Measurements from ENCODE around the gene HP. TPM values are rescaled to one million over a fixed set of nuclear protein-coding genes. Genes with fewer than 3 reads are reported as not detected.

Gene HP
- total and polyA plus RNA-seq, 2 of the 13 experiments (the other 11 are each of a cell fraction or from before 2014, with no cell fraction given) = 387 to 524 TPM

DNA sequence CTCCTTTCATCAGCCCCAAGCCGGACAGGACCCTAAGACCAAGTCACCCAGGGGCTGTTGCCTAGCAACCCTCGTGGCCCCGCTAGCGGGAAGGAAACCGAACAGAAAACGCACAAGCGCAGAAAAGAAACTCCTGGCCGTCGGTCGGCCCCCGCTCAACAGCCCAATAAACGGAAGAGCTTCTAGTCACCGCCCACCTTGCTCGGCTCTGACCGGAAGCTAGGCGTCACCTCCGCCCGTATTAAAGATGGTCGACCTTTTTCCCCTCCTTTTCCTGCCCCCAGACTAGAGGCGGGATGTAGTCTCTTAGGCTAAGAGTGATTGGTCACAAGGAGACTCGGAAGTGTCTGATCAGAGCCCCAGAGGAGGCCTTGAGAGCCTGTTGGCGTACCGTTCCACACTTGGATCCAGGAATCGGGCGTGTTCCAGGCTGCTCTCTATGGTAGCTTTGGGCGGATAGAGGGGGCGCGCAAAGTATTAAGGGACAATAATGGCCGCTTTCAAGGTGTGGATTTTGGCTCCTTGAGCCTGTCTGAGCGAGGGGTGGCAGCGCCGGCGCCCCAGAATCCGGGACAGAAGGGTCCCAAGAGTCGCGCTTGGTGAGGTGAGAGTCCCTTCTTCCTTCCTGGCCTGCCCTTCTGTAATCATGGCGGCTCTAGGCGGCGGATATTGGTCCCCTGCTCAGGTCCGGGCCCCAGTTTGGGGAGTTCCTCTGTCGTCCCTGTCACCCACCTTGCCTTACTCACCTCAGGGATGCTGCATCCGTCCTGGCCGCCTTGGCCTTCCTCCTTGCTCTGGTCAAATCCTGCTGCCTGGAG, 39.4 kb downstream of the HP start, which contains the start of the genes DHX38 and TXNL4B (continued):
- no peak for TF ChIP-seq ZNF569 (CRISPR knock-in tag; IDR thresholded peaks at IDR 0.05; ENCODE audit: borderline replicate concordance)
- TF ChIP-seq ZNF766 (CRISPR knock-in tag; IDR thresholded peaks at IDR 0.05; ENCODE audit: borderline replicate concordance) = 0 out of 2 replicates have a peak, but pooled peaks have one; percentile 11
- peak; percentile 70 for TF ChIP-seq HNRNPLL (IDR thresholded peaks at IDR 0.05; ENCODE audit: low read depth, low read length, poor library complexity, severe bottlenecking)
- TF ChIP-seq KMT2B (CRISPR knock-in tag; IDR thresholded peaks at IDR 0.05) = peak; percentile 93
- TF ChIP-seq, protein P1, sequence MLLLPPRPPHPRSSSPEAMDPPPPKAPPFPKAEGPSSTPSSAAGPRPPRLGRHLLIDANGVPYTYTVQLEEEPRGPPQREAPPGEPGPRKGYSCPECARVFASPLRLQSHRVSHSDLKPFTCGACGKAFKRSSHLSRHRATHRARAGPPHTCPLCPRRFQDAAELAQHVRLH (CRISPR knock-in tag; IDR thresholded peaks at IDR 0.05; ENCODE audit: borderline replicate concordance, low read depth) = peak; percentile 52
- TF ChIP-seq ZNF382 (CRISPR knock-in tag; IDR thresholded peaks at IDR 0.05; ENCODE audit: borderline replicate concordance) = no peak
- peak; percentile 87 for TF ChIP-seq KDM5A (IDR thresholded peaks at IDR 0.05; ENCODE audit: borderline replicate concordance, low read length)
- peak; percentile 64; the same call in 1 of the 2 replicates for TF ChIP-seq MED1 (CRISPR knock-in tag; IDR thresholded peaks at IDR 0.05)
- peak; percentile 95 for TF ChIP-seq SPEN (CRISPR knock-in tag; IDR thresholded peaks at IDR 0.05; ENCODE audit: low read depth)
- TF ChIP-seq CBX2 (IDR thresholded peaks at IDR 0.05; ENCODE audit: low read depth, low read length) = no peak
- no peak for TF ChIP-seq CBX2 (CRISPR knock-in tag; IDR thresholded peaks at IDR 0.05; ENCODE audit: low read depth)
- peak; percentile 81; the same call in 1 of the 2 replicates for TF ChIP-seq ZNF558 (CRISPR knock-in tag; IDR thresholded peaks at IDR 0.05; ENCODE audit: borderline replicate concordance)
- TF ChIP-seq, protein P2, sequence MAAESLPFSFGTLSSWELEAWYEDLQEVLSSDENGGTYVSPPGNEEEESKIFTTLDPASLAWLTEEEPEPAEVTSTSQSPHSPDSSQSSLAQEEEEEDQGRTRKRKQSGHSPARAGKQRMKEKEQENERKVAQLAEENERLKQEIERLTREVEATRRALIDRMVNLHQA (CRISPR knock-in tag; IDR thresholded peaks at IDR 0.05) = no peak
- no peak for TF ChIP-seq CENPT (CRISPR knock-in tag; IDR thresholded peaks at IDR 0.05; ENCODE audit: low read depth)
- no peak for TF ChIP-seq PLRG1 (conservative IDR thresholded peaks at IDR 0.05)
- TF ChIP-seq, protein P3, sequence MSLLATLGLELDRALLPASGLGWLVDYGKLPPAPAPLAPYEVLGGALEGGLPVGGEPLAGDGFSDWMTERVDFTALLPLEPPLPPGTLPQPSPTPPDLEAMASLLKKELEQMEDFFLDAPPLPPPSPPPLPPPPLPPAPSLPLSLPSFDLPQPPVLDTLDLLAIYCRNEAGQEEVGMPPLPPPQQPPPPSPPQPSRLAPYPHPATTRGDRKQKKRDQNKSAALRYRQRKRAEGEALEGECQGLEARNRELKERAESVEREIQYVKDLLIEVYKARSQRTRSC (CRISPR knock-in tag; IDR thresholded peaks at IDR 0.05; ENCODE audit: low read depth) = no peak
- no peak for TF ChIP-seq NR1H2 (CRISPR knock-in tag; IDR thresholded peaks at IDR 0.05; ENCODE audit: borderline replicate concordance, low read depth)
- TF ChIP-seq TOE1 (CRISPR knock-in tag; IDR thresholded peaks at IDR 0.05) = peak; percentile 63; the same call in 1 of the 2 replicates
- peak; percentile 74; the same call in 1 of the 2 replicates for TF ChIP-seq ZNF331 (CRISPR knock-in tag; IDR thresholded peaks at IDR 0.05)
- TF ChIP-seq, protein P4, sequence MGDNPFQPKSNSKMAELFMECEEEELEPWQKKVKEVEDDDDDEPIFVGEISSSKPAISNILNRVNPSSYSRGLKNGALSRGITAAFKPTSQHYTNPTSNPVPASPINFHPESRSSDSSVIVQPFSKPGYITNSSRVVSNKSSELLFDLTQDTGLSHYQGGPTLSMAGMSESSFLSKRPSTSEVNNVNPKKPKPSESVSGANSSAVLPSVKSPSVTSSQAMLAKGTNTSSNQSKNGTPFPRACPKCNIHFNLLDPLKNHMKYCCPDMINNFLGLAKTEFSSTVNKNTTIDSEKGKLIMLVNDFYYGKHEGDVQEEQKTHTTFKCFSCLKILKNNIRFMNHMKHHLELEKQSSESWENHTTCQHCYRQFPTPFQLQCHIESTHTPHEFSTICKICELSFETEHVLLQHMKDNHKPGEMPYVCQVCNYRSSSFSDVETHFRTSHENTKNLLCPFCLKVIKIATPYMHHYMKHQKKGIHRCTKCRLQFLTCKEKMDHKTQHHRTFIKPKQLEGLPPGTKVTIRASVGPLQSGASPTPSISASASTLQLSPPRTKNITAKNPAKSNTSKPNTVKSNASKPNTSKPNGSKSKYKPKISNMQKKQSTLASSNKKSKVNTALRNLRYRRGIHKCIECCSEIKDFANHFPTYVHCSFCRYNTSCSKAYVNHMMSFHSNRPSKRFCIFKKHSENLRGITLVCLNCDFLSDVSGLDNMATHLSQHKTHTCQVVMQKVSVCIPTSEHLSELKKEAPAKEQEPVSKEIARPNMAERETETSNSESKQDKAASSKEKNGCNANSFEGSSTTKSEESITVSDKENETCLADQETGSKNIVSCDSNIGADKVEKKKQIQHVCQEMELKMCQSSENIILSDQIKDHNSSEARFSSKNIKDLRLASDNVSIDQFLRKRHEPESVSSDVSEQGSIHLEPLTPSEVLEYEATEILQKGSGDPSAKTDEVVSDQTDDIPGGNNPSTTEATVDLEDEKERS (CRISPR knock-in tag; IDR thresholded peaks at IDR 0.05) = 0 out of 2 replicates have a peak, but pooled peaks have one; percentile 47
- TF ChIP-seq, protein P5, sequence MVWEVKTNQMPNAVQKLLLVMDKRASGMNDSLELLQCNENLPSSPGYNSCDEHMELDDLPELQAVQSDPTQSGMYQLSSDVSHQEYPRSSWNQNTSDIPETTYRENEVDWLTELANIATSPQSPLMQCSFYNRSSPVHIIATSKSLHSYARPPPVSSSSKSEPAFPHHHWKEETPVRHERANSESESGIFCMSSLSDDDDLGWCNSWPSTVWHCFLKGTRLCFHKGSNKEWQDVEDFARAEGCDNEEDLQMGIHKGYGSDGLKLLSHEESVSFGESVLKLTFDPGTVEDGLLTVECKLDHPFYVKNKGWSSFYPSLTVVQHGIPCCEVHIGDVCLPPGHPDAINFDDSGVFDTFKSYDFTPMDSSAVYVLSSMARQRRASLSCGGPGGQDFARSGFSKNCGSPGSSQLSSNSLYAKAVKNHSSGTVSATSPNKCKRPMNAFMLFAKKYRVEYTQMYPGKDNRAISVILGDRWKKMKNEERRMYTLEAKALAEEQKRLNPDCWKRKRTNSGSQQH (CRISPR knock-in tag; IDR thresholded peaks at IDR 0.05; ENCODE audit: low read depth) = peak; percentile 32
- TF ChIP-seq SMYD3 (CRISPR knock-in tag; IDR thresholded peaks at IDR 0.05) = peak; percentile 79
- TF ChIP-seq AGO2 (optimal IDR thresholded peaks at IDR 0.05; ENCODE audit: low read depth, low read length) = peak; percentile 68

Data from HepG2 (cell line).